Measurements from ENCODE around the gene BABAM2. TPM values are rescaled to one million over a fixed set of nuclear protein-coding genes. Genes with fewer than 3 reads are reported as not detected.

The BABAM2 gene
- total RNA-seq, 3 donors from 2014 or later (not counting 1 experiment from before 2014, with no cell fraction given): 54.6 to 66.1 (median 59.5) TPM

GRCh38 chr2:28133778-28134177 lies 243.2 kb downstream of the BABAM2 start:
- Mint-ChIP-seq H3K4me3 (no peak overlapping the region), H3K4me1 (peaks cover 14 to 23% of the 10 kb centered on the region in 2 donors), H3K27me3 (ENCODE audit: low read depth in 2 of 2) (no peaks in the 10 kb centered on the region), H3K27ac (no peak overlapping the region), H3K9me3 (no peaks in the 10 kb centered on the region), H3K36me3 (no peaks in the 10 kb centered on the region)
- no peak for DNase-seq
- no peak for TF ChIP-seq CTCF (IDR thresholded peaks at IDR 0.05)
- intact Hi-C loops (cut with micrococcal nuclease): no loop called here
- Histone ChIP-seq H3K27ac (ENCODE audit: low read length) (no peak overlapping the region), H3K9me3 (ENCODE audit: control insufficient read depth, insufficient read depth, low read length) (no peaks in the 10 kb centered on the region), H3K4me3 (ENCODE audit: low read length) (no peak overlapping the region), H3K4me1 (ENCODE audit: control insufficient read depth, insufficient read depth, low read length) (peaks cover 16% of the 10 kb centered on the region), H3K36me3 (ENCODE audit: control insufficient read depth, insufficient read depth, low read length) (no peaks in the 10 kb centered on the region), H3K27me3 (ENCODE audit: control insufficient read depth, insufficient read depth, low read length) (no peaks in the 10 kb centered on the region)
- 97% methylated on average over 7 of the region's 9 CpGs for WGBS (ENCODE audit: insufficient coverage)
- no peak for ATAC-seq

GRCh38 chr2:28134262-28134812 lies 243.8 kb downstream of the BABAM2 start:
- H3K4me1 Mint-ChIP-seq: peaks cover 14 to 23% of the 10 kb centered on the region in 2 donors
- TF ChIP-seq CTCF (IDR thresholded peaks at IDR 0.05): no peak
- 67% methylated on average over 4 of the region's 4 CpGs for WGBS (ENCODE audit: insufficient coverage)
- Histone ChIP-seq H3K27me3 (ENCODE audit: control insufficient read depth, insufficient read depth, low read length) (no peaks in the 10 kb centered on the region), H3K4me3 (ENCODE audit: low read length) (no peak overlapping the region), H3K36me3 (ENCODE audit: control insufficient read depth, insufficient read depth, low read length) (no peaks in the 10 kb centered on the region), H3K27ac (ENCODE audit: low read length) (no peak overlapping the region), H3K4me1 (ENCODE audit: control insufficient read depth, insufficient read depth, low read length) (peaks cover 16% of the 10 kb centered on the region), H3K9me3 (ENCODE audit: control insufficient read depth, insufficient read depth, low read length) (no peaks in the 10 kb centered on the region)
- DNase-seq (peak in 1 of 2 donors; percentile 7), ATAC-seq (no peak)
- H3K36me3 Mint-ChIP-seq: no peaks in the 10 kb centered on the region
- H3K27ac Mint-ChIP-seq: peak overlapping the region in 1 of 2 donors; percentile 7
- no peaks in the 10 kb centered on the region for H3K9me3 Mint-ChIP-seq
- no peak overlapping the region for H3K4me3 Mint-ChIP-seq
- H3K27me3 Mint-ChIP-seq (ENCODE audit: low read depth in 2 of 2): no peaks in the 10 kb centered on the region
- intact Hi-C loops (cut with micrococcal nuclease): no loop called here

- Histone ChIP-seq H3K36me3 (ENCODE audit: control insufficient read depth, insufficient read depth, low read length) (no peaks in the 10 kb centered on the region), H3K9me3 (ENCODE audit: control insufficient read depth, insufficient read depth, low read length) (no peaks in the 10 kb centered on the region), H3K4me1 (ENCODE audit: control insufficient read depth, insufficient read depth, low read length) (peaks cover 16% of the 10 kb centered on the region), H3K27ac (ENCODE audit: low read length) (no peak overlapping the region), H3K27me3 (ENCODE audit: control insufficient read depth, insufficient read depth, low read length) (no peaks in the 10 kb centered on the region), H3K4me3 (ENCODE audit: low read length) (no peak overlapping the region)
- H3K4me1 Mint-ChIP-seq: peaks cover 14 to 23% of the 10 kb centered on the region in 2 donors
- H3K9me3 Mint-ChIP-seq: no peaks in the 10 kb centered on the region
- H3K27ac Mint-ChIP-seq: peak overlapping the region in 1 of 2 donors; percentile 7
- DNase-seq (peak in 1 of 2 donors; percentile 7), ATAC-seq (peak in 2 of 3 donors; percentile 28 to 64)
- H3K4me3 Mint-ChIP-seq: no peak overlapping the region
- no peaks in the 10 kb centered on the region for H3K36me3 Mint-ChIP-seq
- no peaks in the 10 kb centered on the region for H3K27me3 Mint-ChIP-seq (ENCODE audit: low read depth in 2 of 2)
- WGBS (ENCODE audit: insufficient coverage): 17% methylated on average over 1 of the region's 1 CpG
- no peak for TF ChIP-seq CTCF (IDR thresholded peaks at IDR 0.05)
- intact Hi-C loops (cut with micrococcal nuclease): no loop called here
These were observed 244.3 kb downstream of the BABAM2 start for GRCh38 chr2:28134857-28135256.

- H3K4me3 ChIP-seq (ENCODE audit: low read length): no peak overlapping the region
- H3K36me3 ChIP-seq (ENCODE audit: control insufficient read depth, insufficient read depth, low read length): no peaks in the 10 kb centered on the region
- intact Hi-C loops (cut with micrococcal nuclease): no loop called here
- no peaks in the 10 kb centered on the region for H3K9me3 Mint-ChIP-seq
- H3K27me3 ChIP-seq (ENCODE audit: control insufficient read depth, insufficient read depth, low read length): no peaks in the 10 kb centered on the region
- H3K4me1 Mint-ChIP-seq: peaks cover 14 to 23% of the 10 kb centered on the region in 2 donors
- H3K27me3 Mint-ChIP-seq (ENCODE audit: low read depth in 2 of 2): no peaks in the 10 kb centered on the region
- peaks cover 16% of the 10 kb centered on the region for H3K4me1 ChIP-seq (ENCODE audit: control insufficient read depth, insufficient read depth, low read length)
- H3K36me3 Mint-ChIP-seq: no peaks in the 10 kb centered on the region
- no peaks in the 10 kb centered on the region for H3K9me3 ChIP-seq (ENCODE audit: control insufficient read depth, insufficient read depth, low read length)
- ATAC-seq: peak in 2 of 3 donors; percentile 56 to 68
- H3K4me3 Mint-ChIP-seq: no peak overlapping the region
- H3K27ac ChIP-seq (ENCODE audit: low read length): no peak overlapping the region
- DNase-seq: peak in 1 of 2 donors; percentile 19
- H3K27ac Mint-ChIP-seq: peak overlapping the region in 1 of 2 donors; percentile 7
- no peak for TF ChIP-seq CTCF (IDR thresholded peaks at IDR 0.05)
These were observed 244.8 kb downstream of the BABAM2 start for GRCh38 chr2:28135324-28135723.
